SK-N-SH treated with all-trans-retinoic acid at 6 μM for 48 hours (cell line): Measurements from ENCODE around the gene ID2.

Experiments used
- ATAC-seq: fragments of 200-7000 bp; cut with Tn5 transposase; 3 replicates; pipeline ENCODE4 v1.9.1; 2020; ENCODE audit warnings: mild to moderate bottlenecking, moderate library complexity
- ARNTL ChIP-seq: fragments of 450-650 bp; formaldehyde crosslinking; IDR thresholded peaks from 2 replicates; pipeline ENCODE4 v1.5.0; 2020; ENCODE audit warnings: low read depth, mild to moderate bottlenecking, moderate library complexity, borderline replicate concordance
- BACH2 ChIP-seq: fragments of 250-450 bp; sonication (Bioruptor Pico); IDR thresholded peaks from 2 replicates; pipeline ENCODE4 v1.9.0; 2021; ENCODE audit warnings: mild to moderate bottlenecking, borderline replicate concordance
- CSDC2 ChIP-seq: fragments of 250-450 bp; sonication (Bioruptor Pico); IDR thresholded peaks from 2 replicates; pipeline ENCODE4 v1.5.0; 2020; ENCODE audit warnings: mild to moderate bottlenecking, moderate library complexity
- ESRRG ChIP-seq: fragments of 250-450 bp; sonication (Bioruptor Pico); IDR thresholded peaks from 2 replicates; pipeline ENCODE4 v1.6.1; 2021; ENCODE audit warnings: mild to moderate bottlenecking
- GLIS3 ChIP-seq: fragments of 250-450 bp; sonication (Bioruptor Pico); IDR thresholded peaks from 2 replicates; pipeline ENCODE4 v1.5.0; 2020; ENCODE audit warnings: mild to moderate bottlenecking, moderate library complexity
- ISL1 ChIP-seq: fragments of 250-450 bp; sonication (Bioruptor Pico); IDR thresholded peaks from 2 replicates; pipeline ENCODE4 v2.1.2; 2022; ENCODE audit warnings: mild to moderate bottlenecking, moderate library complexity
- OSR1 ChIP-seq: fragments of 250-450 bp; sonication (Bioruptor Pico); IDR thresholded peaks from 2 replicates; pipeline ENCODE4 v1.8.0; 2022; ENCODE audit warnings: moderate library complexity, mild to moderate bottlenecking, inconsistent platforms
- PPARA ChIP-seq: fragments of 250-450 bp; sonication (Bioruptor Pico); IDR thresholded peaks from 2 replicates; pipeline ENCODE4 v1.5.0; 2020; ENCODE audit warnings: mild to moderate bottlenecking, borderline replicate concordance
- TCF4 ChIP-seq: fragments of 250-450 bp; sonication (Bioruptor Pico); IDR thresholded peaks from 2 replicates; pipeline ENCODE4 v1.8.0; 2021; ENCODE audit warnings: mild to moderate bottlenecking, moderate library complexity, borderline replicate concordance
- TOX ChIP-seq: fragments of 250-450 bp; sonication (Bioruptor Pico); IDR thresholded peaks from 2 replicates; pipeline ENCODE4 v1.8.0; 2021; ENCODE audit warnings: mild to moderate bottlenecking, moderate library complexity, borderline replicate concordance
- ZC3H10 ChIP-seq: fragments of 250-450 bp; sonication (Bioruptor Pico); IDR thresholded peaks from 2 replicates; pipeline ENCODE4 v1.5.1; 2021; ENCODE audit warnings: mild to moderate bottlenecking, moderate library complexity
- ZFP3 ChIP-seq: fragments of 250-450 bp; sonication (Bioruptor Pico); IDR thresholded peaks from 2 replicates; pipeline ENCODE4 v1.5.0; 2020; ENCODE audit warnings: mild to moderate bottlenecking, moderate library complexity
- ZFP30 ChIP-seq: fragments of 450-650 bp; formaldehyde crosslinking; IDR thresholded peaks from 2 replicates; pipeline ENCODE4 v1.5.0; 2022; ENCODE audit warnings: mild to moderate bottlenecking, moderate library complexity
- ZNF565 ChIP-seq: fragments of 450-650 bp; formaldehyde crosslinking; conservative IDR thresholded peaks from 2 replicates; pipeline ENCODE4 v1.5.0; 2020; ENCODE audit warnings: low read depth, mild to moderate bottlenecking, moderate library complexity
- ZNF70 ChIP-seq: fragments of 450-650 bp; formaldehyde crosslinking; IDR thresholded peaks from 2 replicates; pipeline ENCODE4 v1.5.0; 2020; ENCODE audit warnings: mild to moderate bottlenecking, moderate library complexity
- ZNF8 ChIP-seq: fragments of 450-650 bp; formaldehyde crosslinking; IDR thresholded peaks from 2 replicates; pipeline ENCODE4 v1.5.0; 2020; ENCODE audit warnings: mild to moderate bottlenecking, moderate library complexity
- TF ChIP-seq, protein P1 (sequence below): fragments of 250-450 bp; sonication (Bioruptor Pico); IDR thresholded peaks from 2 replicates; pipeline ENCODE4 v1.5.1; 2021; ENCODE audit warnings: mild to moderate bottlenecking, moderate library complexity
- TF ChIP-seq, protein P2 (sequence below): fragments of 250-450 bp; sonication (Bioruptor Pico); IDR thresholded peaks from 2 replicates; pipeline ENCODE4 v1.5.1; 2020; ENCODE audit warnings: low read depth, mild to moderate bottlenecking, moderate library complexity
- TF ChIP-seq, protein P3 (sequence below): fragments of 250-450 bp; sonication (Bioruptor Pico); IDR thresholded peaks from 2 replicates; pipeline ENCODE4 v1.8.0; 2020; ENCODE audit warnings: mild to moderate bottlenecking, moderate library complexity, borderline replicate concordance
- TF ChIP-seq, protein P4 (sequence below): fragments of 250-450 bp; sonication (Bioruptor Pico); IDR thresholded peaks from 2 replicates; pipeline ENCODE4 v1.5.0; 2020; ENCODE audit warnings: mild to moderate bottlenecking, moderate library complexity

Gene ID2

DNA sequence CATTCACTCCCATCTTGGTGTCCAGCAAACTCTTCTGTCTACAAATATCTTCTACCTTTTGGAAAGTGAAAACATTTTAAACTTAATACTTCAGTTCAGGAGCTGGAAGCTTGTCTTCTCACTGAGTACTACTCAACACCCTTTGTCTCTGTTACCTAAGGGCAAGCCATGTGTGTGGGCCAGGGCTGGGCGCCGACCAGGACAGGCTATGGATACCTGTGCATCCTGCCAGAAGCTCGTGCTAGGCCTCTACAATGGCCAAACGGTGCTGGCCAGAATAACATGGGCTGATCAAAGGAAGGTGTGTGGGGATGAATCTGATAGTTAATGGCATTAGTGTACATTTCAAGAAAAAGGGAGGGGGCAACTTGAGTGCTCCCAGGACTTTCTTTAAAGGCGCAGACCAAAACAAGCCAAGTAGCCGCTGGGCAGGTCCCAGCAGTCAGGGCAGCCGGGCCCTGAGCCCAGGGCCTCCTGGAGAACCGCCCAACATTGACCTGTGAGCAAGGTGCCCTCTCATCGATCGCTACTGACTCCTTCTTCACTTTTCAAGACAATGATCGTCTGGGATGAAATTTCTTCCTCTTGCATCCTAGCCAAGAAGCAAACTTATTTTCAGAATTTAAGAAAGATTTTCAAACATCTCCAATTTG is 29.0 kb upstream of the ID2 start:
- TF ChIP-seq ZFP3 = no peak
- TF ChIP-seq ESRRG (CRISPR knock-in tag) = no peak
- TF ChIP-seq, protein P1, sequence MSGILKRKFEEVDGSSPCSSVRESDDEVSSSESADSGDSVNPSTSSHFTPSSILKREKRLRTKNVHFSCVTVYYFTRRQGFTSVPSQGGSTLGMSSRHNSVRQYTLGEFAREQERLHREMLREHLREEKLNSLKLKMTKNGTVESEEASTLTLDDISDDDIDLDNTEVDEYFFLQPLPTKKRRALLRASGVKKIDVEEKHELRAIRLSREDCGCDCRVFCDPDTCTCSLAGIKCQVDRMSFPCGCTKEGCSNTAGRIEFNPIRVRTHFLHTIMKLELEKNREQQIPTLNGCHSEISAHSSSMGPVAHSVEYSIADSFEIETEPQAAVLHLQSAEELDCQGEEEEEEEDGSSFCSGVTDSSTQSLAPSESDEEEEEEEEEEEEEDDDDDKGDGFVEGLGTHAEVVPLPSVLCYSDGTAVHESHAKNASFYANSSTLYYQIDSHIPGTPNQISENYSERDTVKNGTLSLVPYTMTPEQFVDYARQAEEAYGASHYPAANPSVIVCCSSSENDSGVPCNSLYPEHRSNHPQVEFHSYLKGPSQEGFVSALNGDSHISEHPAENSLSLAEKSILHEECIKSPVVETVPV (CRISPR knock-in tag) = no peak
- TF ChIP-seq ZFP30 (CRISPR knock-in tag) = no peak
- no peak for TF ChIP-seq GLIS3 (CRISPR knock-in tag)
- TF ChIP-seq ZC3H10 = no peak
- TF ChIP-seq TOX (CRISPR knock-in tag) = no peak
- no peak for TF ChIP-seq TCF4 (CRISPR knock-in tag)
- TF ChIP-seq, protein P2, sequence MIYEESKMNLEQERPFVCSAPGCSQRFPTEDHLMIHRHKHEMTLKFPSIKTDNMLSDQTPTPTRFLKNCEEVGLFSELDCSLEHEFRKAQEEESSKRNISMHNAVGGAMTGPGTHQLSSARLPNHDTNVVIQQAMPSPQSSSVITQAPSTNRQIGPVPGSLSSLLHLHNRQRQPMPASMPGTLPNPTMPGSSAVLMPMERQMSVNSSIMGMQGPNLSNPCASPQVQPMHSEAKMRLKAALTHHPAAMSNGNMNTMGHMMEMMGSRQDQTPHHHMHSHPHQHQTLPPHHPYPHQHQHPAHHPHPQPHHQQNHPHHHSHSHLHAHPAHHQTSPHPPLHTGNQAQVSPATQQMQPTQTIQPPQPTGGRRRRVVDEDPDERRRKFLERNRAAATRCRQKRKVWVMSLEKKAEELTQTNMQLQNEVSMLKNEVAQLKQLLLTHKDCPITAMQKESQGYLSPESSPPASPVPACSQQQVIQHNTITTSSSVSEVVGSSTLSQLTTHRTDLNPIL (CRISPR knock-in tag) = no peak
- TF ChIP-seq ARNTL (CRISPR knock-in tag) = no peak
- no peak for TF ChIP-seq ZNF70 (CRISPR knock-in tag)
- TF ChIP-seq OSR1 (CRISPR knock-in tag) = no peak
- no peak for TF ChIP-seq BACH2 (CRISPR knock-in tag)
- no peak for ATAC-seq

DNA sequence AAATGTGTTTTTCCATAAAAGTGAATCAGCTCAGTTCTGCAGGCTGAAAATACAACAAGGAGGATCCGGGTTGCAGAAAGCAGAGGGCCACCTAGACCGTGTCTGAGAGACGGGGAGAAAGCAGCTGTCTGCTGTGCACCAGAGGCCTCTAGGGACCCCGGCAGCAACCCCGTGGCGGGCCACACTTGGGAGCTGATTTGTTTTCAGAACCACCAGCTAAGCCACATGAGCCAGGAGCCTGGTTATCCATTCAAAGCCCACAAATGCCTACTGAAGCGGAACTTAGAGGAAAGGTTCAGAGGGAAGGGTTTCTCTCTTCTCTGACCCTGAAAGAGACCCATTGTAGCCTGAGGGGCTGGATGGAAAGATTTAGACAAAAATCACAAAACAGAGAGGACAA is 28.4 kb upstream of the ID2 start:
- no peak for ATAC-seq
- TF ChIP-seq, protein P1 (CRISPR knock-in tag) = no peak
- TF ChIP-seq ISL1 (no peak), ZNF70 (CRISPR knock-in tag) (no peak), ZNF8 (CRISPR knock-in tag) (no peak), ARNTL (CRISPR knock-in tag) (no peak), OSR1 (CRISPR knock-in tag) (no peak), ZFP3 (no peak), ZNF565 (no peak)
- TF ChIP-seq, protein P3, sequence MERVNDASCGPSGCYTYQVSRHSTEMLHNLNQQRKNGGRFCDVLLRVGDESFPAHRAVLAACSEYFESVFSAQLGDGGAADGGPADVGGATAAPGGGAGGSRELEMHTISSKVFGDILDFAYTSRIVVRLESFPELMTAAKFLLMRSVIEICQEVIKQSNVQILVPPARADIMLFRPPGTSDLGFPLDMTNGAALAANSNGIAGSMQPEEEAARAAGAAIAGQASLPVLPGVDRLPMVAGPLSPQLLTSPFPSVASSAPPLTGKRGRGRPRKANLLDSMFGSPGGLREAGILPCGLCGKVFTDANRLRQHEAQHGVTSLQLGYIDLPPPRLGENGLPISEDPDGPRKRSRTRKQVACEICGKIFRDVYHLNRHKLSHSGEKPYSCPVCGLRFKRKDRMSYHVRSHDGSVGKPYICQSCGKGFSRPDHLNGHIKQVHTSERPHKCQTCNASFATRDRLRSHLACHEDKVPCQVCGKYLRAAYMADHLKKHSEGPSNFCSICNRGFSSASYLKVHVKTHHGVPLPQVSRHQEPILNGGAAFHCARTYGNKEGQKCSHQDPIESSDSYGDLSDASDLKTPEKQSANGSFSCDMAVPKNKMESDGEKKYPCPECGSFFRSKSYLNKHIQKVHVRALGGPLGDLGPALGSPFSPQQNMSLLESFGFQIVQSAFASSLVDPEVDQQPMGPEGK (CRISPR knock-in tag) = no peak

DNA sequence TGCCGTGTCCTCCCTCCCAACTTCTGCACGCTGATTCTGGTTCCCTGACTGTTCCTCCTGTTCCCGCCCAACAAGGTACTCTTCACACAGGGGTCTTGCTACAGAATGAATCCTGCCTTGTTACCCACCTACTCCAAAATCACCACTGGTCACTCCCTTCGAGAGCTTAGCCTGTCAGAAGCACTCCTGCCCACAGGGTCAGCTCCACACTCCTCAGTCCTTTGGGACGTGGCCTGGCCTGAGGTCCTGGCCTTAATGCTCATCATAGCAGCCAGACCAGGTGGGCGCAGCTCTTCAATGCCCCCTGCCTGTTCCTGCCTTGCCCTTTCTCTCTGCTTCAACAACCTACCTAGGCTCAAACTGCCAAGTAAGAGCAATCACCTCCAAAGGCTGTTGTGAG is 27.8 kb upstream of the ID2 start:
- TF ChIP-seq ISL1 = no peak
- no peak for TF ChIP-seq BACH2 (CRISPR knock-in tag)
- no peak for TF ChIP-seq ZFP30 (CRISPR knock-in tag)
- no peak for TF ChIP-seq CSDC2 (CRISPR knock-in tag)
- no peak for TF ChIP-seq ZFP3
- TF ChIP-seq ZNF565 = no peak
- TF ChIP-seq, protein P4, sequence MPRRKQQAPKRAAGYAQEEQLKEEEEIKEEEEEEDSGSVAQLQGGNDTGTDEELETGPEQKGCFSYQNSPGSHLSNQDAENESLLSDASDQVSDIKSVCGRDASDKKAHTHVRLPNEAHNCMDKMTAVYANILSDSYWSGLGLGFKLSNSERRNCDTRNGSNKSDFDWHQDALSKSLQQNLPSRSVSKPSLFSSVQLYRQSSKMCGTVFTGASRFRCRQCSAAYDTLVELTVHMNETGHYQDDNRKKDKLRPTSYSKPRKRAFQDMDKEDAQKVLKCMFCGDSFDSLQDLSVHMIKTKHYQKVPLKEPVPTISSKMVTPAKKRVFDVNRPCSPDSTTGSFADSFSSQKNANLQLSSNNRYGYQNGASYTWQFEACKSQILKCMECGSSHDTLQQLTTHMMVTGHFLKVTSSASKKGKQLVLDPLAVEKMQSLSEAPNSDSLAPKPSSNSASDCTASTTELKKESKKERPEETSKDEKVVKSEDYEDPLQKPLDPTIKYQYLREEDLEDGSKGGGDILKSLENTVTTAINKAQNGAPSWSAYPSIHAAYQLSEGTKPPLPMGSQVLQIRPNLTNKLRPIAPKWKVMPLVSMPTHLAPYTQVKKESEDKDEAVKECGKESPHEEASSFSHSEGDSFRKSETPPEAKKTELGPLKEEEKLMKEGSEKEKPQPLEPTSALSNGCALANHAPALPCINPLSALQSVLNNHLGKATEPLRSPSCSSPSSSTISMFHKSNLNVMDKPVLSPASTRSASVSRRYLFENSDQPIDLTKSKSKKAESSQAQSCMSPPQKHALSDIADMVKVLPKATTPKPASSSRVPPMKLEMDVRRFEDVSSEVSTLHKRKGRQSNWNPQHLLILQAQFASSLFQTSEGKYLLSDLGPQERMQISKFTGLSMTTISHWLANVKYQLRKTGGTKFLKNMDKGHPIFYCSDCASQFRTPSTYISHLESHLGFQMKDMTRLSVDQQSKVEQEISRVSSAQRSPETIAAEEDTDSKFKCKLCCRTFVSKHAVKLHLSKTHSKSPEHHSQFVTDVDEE (CRISPR knock-in tag) = no peak
- no peak for TF ChIP-seq PPARA (CRISPR knock-in tag)
- TF ChIP-seq ZC3H10 = no peak
- TF ChIP-seq, protein P3 (CRISPR knock-in tag) = no peak
- no peak for TF ChIP-seq ZNF70 (CRISPR knock-in tag)
- TF ChIP-seq, all 23 proteins: peak for 0

More for the DNA sequence above, 27.8 kb upstream of the ID2 start:
- ATAC-seq = no peak
